Measurements from ENCODE around the gene CDKN2B.

Gene CDKN2B

DNA sequence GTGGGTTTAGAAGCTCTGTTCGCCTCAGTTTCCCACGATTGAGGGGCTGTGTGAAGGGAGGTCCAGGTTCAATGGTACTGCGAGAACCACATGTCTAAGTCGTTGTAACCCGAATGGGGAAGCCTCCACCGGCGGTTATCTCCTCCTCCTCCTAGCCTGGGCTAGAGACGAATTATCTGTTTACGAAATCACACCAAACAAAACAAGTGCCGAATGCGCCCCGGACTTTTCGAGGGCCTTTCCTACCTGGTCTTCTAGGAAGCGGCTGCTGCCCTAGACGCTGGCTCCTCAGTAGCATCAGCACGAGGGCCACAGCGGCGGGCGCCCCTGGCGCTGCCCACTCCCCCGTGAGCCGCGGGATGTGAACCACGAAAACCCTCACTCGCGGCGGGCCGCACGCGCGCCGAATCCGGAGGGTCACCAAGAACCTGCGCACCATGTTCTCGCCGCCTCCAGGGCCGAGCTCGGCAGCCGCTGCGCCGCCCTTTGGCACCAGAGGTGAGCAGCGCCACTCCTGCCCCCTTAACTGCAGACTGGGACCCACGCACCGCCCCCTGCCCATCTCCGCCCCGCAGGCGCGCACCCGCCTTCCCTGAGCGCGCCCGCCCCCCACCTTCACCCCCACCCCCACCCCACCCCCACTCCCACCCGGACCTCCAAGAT is 15.1 kb downstream of the CDKN2B start, which contains the start of gene CDKN2A:
CDKN2A (minus strand) TSS at position 500 of the 663 bp plus-strand sequence.
- DNase-seq: peak in 1 of 2 experiments; percentile 50

DNA sequence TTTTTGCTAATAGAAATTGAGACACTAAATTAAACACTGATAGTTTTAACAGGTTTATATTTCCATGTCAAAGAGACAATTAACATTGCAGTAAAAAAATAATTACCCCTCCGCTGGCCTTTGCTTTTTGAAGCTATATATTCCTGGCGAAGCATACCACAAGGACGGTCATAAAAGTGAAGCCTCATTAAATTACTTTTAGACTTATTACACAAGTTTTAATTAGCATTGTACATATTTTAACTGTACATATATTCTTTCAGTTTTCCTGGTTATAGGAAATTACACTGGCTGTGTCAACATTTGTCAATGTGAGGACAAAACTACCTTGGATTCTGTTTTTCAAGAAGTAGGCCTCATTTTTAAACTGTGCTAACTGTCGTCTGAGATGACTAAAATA is 16.1 kb downstream of the CDKN2B start:
- no peak for DNase-seq

- DNase-seq: peak in 1 of 2 experiments; percentile 76
Measured at GRCh38 chr9:21991072-21991959, 17.8 kb downstream of the CDKN2B start.

- DNase-seq: peak; percentile 40 to 49
Measured at GRCh38 chr9:21989440-21990189, 19.5 kb downstream of the CDKN2B start.

GRCh38 chr9:21988056-21988990 is 20.8 kb downstream of the CDKN2B start:
- DNase-seq: peak in 1 of 2 experiments; percentile 56

DNA sequence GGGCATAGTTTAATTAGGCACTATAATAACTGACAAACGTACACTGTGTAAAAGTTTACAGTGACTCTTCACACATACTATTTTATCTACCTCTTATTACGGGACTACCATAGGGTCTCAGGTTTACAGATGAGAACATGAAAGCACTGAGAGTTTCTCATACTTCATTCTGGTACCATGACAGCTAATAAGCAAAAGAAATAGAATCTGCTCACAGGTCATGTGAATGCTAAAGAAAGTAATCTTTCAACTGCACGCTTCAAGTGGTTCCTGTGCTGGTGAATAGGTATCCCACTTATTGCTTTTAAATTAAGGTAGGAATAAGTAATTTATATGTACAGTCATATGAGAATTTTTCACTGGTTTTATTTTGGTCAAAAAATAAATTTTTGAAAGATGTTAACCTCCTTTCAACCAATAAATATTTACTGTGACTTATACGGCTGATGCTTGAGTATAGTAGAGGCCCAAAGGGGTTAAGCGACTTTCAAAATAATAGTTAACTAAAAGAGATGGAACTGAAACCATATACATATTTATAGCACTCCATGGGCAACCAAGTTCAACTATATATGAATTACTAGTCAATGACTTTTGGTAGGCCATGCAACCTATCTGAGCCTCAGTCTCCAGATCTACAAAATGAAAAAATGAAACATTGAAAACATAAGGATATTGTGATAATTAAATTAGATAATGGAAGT is 23.0 kb downstream of the CDKN2B start:
- DNase-seq: no peak

DNA sequence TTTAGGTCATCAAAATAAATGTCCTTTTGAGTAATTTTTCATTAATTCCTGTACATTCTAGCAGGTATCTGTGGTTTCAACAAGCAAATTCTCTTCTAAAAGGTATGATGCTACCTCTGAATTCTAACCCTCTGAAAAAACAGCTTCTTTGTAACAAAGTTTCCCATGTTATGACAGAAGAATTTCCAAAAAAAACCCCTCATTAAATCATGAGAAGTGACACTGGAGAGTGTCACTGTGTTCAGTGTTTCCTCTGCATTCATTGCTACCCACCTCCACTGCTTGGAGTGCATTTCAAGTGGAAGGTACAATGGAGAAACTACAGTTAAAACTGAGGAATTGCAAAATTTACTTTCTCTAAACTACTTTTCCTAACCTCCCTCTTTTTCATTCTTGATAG is 25.0 kb downstream of the CDKN2B start:
- no peak for DNase-seq

DNA sequence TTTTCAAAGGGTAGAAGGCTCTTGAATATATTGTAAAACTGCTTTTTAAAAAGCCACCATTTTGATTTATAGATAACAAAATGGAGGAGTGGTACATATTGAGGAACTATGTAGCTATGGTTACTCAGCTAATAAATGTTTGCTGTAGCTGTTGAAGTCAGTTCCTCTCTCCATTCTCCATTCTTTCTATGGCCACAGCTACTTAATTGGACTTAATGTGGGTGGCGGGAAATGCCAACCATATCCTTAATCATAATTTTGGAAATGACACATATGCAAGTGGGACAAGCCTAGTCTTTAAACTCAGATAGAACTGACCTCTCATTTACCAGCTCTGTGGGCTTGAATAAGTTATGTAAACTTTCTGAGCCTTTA is 25.6 kb downstream of the CDKN2B start:
- no peak for DNase-seq

GRCh38 chr9:21982861-21983560 is 26.1 kb downstream of the CDKN2B start:
- DNase-seq: no peak

DNA sequence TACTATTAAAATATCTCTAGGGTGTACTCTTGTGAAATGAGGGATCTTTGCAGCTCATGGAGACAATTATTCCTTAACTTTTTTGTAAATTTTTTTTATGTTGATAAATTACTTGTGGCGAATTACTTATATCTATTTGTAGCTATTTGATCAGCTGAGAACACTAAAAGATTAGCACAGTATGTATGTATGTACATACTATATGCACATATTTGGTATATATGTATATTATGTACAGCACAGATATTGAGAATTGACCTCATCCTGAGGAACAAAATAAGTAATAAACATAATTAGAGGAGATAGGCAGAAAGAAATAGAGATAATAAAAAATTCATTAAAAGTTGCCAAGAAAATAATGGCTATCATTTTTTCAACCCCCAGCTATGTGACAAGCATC is 26.7 kb downstream of the CDKN2B start:
- no peak for DNase-seq

GRCh38 chr9:21976334-21976875 is 32.7 kb downstream of the CDKN2B start:
- no peak for DNase-seq

DNA sequence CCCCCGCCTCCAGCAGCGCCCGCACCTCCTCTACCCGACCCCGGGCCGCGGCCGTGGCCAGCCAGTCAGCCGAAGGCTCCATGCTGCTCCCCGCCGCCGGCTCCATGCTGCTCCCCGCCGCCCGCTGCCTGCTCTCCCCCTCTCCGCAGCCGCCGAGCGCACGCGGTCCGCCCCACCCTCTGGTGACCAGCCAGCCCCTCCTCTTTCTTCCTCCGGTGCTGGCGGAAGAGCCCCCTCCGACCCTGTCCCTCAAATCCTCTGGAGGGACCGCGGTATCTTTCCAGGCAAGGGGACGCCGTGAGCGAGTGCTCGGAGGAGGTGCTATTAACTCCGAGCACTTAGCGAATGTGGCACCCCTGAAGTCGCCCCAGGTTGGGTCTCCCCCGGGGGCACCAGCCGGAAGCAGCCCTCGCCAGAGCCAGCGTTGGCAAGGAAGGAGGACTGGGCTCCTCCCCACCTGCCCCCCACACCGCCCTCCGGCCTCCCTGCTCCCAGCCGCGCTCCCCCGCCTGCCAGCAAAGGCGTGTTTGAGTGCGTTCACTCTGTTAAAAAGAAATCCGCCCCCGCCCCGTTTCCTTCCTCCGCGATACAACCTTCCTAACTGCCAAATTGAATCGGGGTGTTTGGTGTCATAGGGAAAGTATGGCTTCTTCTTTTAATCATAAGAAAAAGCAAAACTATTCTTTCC is 34.2 kb downstream of the CDKN2B start:
- peak; percentile 52 to 75 for DNase-seq

DNA sequence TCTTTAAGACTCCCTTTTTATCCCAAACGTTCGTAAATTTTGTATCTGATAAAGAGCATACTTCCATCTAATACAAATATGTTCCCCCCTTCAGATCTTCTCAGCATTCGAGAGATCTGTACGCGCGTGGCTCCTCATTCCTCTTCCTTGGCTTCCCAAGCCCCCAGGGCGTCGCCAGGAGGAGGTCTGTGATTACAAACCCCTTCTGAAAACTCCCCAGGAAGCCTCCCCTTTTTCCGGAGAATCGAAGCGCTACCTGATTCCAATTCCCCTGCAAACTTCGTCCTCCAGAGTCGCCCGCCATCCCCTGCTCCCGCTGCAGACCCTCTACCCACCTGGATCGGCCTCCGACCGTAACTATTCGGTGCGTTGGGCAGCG is 34.8 kb downstream of the CDKN2B start:
- peak in 1 of 2 experiments; percentile 47 for DNase-seq

GRCh38 chr9:21972361-21972760 is 36.7 kb downstream of the CDKN2B start:
- no peak for DNase-seq

DNA sequence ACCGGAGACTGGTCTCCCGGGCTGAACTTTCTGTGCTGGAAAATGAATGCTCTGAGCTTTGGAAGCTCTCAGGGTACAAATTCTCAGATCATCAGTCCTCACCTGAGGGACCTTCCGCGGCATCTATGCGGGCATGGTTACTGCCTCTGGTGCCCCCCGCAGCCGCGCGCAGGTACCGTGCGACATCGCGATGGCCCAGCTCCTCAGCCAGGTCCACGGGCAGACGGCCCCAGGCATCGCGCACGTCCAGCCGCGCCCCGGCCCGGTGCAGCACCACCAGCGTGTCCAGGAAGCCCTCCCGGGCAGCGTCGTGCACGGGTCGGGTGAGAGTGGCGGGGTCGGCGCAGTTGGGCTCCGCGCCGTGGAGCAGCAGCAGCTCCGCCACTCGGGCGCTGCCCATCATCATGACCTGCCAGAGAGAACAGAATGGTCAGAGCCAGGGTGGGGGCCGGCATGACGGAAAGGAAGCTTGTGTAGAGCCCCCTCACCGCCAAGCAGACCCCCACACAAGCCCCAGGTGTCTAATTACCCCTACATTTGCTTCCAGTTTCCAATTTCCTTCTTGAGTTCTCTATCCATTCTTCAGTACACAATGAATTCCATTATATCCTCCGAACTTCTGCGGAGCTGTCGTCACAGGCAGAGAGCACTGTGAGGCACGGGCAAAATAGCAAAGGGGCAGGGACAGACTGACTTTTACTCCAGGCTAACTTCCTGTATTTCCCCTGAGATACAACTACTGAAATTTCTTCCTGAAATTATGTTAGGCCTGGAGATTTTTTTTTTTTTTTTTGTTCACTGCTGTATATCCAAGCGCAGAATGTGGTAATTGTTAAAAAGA is 38.1 kb downstream of the CDKN2B start:
- DNase-seq: no peak

DNA sequence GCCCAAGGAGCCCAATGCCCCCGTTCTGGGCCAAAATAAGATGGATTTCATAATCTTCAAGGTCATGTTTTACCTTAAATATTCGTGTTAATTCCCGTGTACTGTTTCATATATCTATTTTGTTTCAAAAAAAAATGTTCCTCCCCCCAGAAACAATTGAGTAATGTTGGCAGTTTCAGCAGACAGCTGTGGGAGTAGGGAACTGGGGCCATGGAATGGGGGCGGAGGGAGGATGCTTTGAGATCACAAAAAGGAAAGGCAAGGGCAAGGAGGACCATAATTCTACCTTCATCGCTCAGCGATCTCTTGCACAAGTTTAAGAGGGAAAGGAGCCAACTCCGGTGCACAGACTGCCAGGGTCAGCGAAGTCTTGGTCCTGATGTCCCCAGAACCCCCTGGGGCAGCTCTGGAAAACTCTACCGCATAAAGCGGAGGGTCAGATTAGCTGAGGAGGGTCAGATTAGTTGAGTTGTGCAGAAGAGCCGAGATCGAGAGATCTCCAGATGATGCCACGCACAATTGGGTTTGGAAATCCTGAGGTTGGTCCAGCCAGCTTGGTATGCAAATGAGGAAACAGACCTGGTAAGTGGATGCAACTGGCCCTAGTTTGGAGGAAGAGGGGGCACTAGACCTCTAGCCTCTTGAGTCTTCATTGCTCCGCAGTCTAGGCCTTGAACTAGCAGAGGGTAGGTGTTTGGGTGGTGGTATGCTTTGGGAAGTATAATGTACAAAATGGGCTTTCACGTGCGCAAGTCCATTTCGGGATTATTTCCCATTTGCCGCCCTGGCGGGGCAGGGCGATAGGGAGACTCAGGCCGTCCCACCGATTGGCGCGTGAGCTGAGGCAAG is 38.9 kb downstream of the CDKN2B start:
- no peak for DNase-seq

DNA sequence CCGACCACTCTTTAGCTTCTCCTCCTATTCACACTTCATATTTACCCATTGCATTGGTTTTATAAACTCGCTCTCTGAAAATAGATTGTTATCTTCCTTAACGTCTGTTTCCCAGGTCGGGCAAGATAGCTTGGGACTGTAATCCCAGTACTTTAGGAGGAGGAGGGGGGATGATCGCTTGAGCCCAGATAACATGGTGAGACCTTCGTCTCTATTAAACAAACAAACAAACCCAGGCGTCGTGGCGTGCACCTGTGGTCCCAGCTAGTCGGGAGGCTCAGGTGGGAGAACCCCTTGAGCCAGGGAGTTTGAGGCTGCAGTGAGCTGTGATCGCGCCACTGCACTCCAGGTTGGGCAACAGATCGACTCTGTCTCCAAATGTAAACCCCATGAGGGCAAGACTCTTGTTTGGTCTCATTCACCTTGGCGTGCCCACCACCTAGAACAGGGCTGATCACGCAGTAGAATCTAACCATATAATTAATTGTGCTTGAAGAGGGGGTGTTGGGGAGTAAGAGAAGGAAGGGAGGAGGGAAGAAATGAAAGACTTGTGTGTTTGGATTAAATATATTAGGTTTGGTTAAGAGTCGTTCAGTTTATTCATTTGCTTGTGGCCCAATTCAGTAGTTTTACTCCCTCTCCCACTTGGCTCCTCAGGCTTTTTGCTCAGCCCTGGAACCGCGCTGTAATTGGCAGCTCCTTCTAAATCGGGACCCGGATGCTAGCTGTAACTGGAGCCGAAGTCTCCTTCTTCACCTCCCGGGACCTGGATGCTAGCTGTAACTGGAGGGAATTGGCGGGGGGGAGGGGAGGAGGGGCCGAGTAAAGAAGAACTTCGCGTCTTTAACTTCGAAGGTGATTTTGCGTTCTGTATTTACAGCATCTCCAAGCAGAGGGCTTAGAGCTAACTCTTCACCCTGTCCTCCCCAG is 39.8 kb downstream of the CDKN2B start:
- DNase-seq: no peak
